H1 (cell line): Measurements from ENCODE around the gene EPX. TPM values are rescaled to one million over a fixed set of nuclear protein-coding genes. Genes with fewer than 3 reads are reported as not detected.

Source experiments
- CTCF ChIA-PET: fragments of 300-600 bp; sonication (Branson Sonifier 250); formaldehyde crosslinking; loops from one replicate; lab custom pipeline; 2021; ENCODE audit not compliant: partially characterized antibody; lab: Charles Lee
- POLR2A ChIA-PET: fragments of 300-600 bp; sonication (Branson Sonifier 250); formaldehyde crosslinking; loops from one replicate; lab custom pipeline; 2021; ENCODE audit warnings: inconsistent platforms; ENCODE audit not compliant: partially characterized antibody; lab: Charles Lee
- DNase-seq, 2 experiments: peaks; one replicate each; pipeline versions ENCODE4 v3.0.0 to v3.0.0-alpha.2; 2010 to 2022; ENCODE audit warnings: low spot score in 2 of 2, low read depth in 1 of 2, mixed read lengths in 1 of 2
- FAIRE-seq: peaks from 2 replicates; lab custom pipeline; 2011; peaks lifted over from hg19 to GRCh38; lab: Jason Lieb, UNC
- H2AFZ ChIP-seq: 2 replicates; pipeline ENCODE4 v1.8.1; 2012; ENCODE audit warnings: low read length, inconsistent platforms
- H2AK5ac ChIP-seq: 2 replicates; pipeline ENCODE4 v1.6.1; 2013; ENCODE audit warnings: low read depth, low read length
- H2BK120ac ChIP-seq: replicated peaks from 2 replicates; pipeline ENCODE3; 2013; ENCODE audit warnings: low read depth, low read length, inconsistent platforms
- H2BK12ac ChIP-seq: 2 replicates; pipeline ENCODE4 v1.6.1; 2013; ENCODE audit warnings: low read depth, low read length
- H2BK15ac ChIP-seq: 2 replicates; pipeline ENCODE4 v1.6.1; 2013; ENCODE audit warnings: low read length
- H2BK20ac ChIP-seq: 2 replicates; pipeline ENCODE4 v1.6.1; 2013; ENCODE audit warnings: low read length
- H2BK5ac ChIP-seq: 2 replicates; pipeline ENCODE4 v1.6.1; 2013; ENCODE audit warnings: low read depth, low read length
- H3K14ac ChIP-seq: 2 replicates; pipeline ENCODE4 v1.6.1; 2013; ENCODE audit warnings: inconsistent platforms; ENCODE audit not compliant: insufficient read length
- H3K18ac ChIP-seq: 2 replicates; pipeline ENCODE4 v1.6.1; 2013; ENCODE audit warnings: low read length; ENCODE audit errors: extremely low read depth
- H3K23ac ChIP-seq: 2 replicates; pipeline ENCODE4 v1.6.1; 2013; ENCODE audit warnings: inconsistent platforms; ENCODE audit not compliant: insufficient read length
- H3K23me2 ChIP-seq: 2 replicates; pipeline ENCODE4 v1.6.1; 2013; ENCODE audit warnings: low read depth, low read length
- H3K27ac ChIP-seq: 2 replicates; pipeline ENCODE4 v1.6.1; 2011; ENCODE audit warnings: low read depth, low read length, inconsistent platforms
- H3K27me3 ChIP-seq, 4 experiments: replicated peaks in 1 of 4; 1 replicate in 1 of 4; 2 replicates in 3 of 4; pipeline versions ENCODE4 v1.6.1 to v1.8.1; 2011 to 2013; ENCODE audit warnings: low read length in 3 of 4, mild to moderate bottlenecking in 3 of 4, inconsistent platforms in 2 of 4, mixed read lengths in 2 of 4, moderate library complexity in 1 of 4; ENCODE audit not compliant: control insufficient read depth in 3 of 4, insufficient read depth in 3 of 4; ENCODE audit errors: extremely low read depth in 1 of 4
- H3K36me3 ChIP-seq, 4 experiments: 2 replicates each; pipeline versions ENCODE4 v1.6.1 to v1.8.1; 2011 to 2013; ENCODE audit warnings: mild to moderate bottlenecking in 4 of 4, low read length in 3 of 4, moderate library complexity in 2 of 4, control low read depth in 1 of 4, inconsistent platforms in 1 of 4; ENCODE audit not compliant: insufficient read depth in 4 of 4, control insufficient read depth in 2 of 4
- H3K4ac ChIP-seq: replicated peaks from 2 replicates; pipeline ENCODE3; 2013; ENCODE audit warnings: low read length, low read depth, mixed read lengths, inconsistent platforms; ENCODE audit not compliant: insufficient read length
- H3K4me1 ChIP-seq, 4 experiments: replicated peaks in 1 of 4; 1 replicate in 1 of 4; 2 replicates in 3 of 4; pipeline versions ENCODE4 v1.6.1 to v1.8.1; 2011 to 2013; ENCODE audit warnings: low read length in 3 of 4, inconsistent platforms in 2 of 4, mixed read lengths in 1 of 4; ENCODE audit not compliant: insufficient read depth in 4 of 4, control insufficient read depth in 3 of 4
- H3K4me2 ChIP-seq, 2 experiments: 2 replicates each; pipeline versions ENCODE4 v1.6.1 to v1.8.1; 2011 to 2013; ENCODE audit warnings: low read depth in 2 of 2, low read length in 2 of 2, control low read depth in 1 of 2, inconsistent platforms in 1 of 2, mild to moderate bottlenecking in 1 of 2; ENCODE audit not compliant: insufficient read depth in 1 of 2
- H3K4me3 ChIP-seq, 4 experiments: fragments of 200-600, 300-600 bp in 1 of 4; sonication (generic), shearing (Covaris generic), sonication (Bioruptor Twin) in 1 of 4; 2 replicates each; pipeline versions ENCODE4 v1.5.1 to v1.8.1; 2011 to 2016; ENCODE audit warnings: low read length in 4 of 4, low read depth in 3 of 4, control low read depth in 2 of 4, inconsistent platforms in 2 of 4, mild to moderate bottlenecking in 2 of 4, mixed read lengths in 1 of 4, moderate library complexity in 1 of 4; ENCODE audit not compliant: insufficient read depth in 2 of 4; ENCODE audit errors: extremely low read depth in 1 of 4
- H3K56ac ChIP-seq: replicated peaks from 2 replicates; pipeline ENCODE3; 2013; ENCODE audit warnings: low read depth, mild to moderate bottlenecking, mixed read lengths, low read length, inconsistent platforms; ENCODE audit not compliant: insufficient read length
- H3K79me1 ChIP-seq: 2 replicates; pipeline ENCODE4 v1.6.1; 2013; ENCODE audit warnings: low read depth, low read length, control low read depth
- H3K79me2 ChIP-seq, 2 experiments: 2 replicates each; pipeline versions ENCODE4 v1.6.1 to v1.8.1; 2012 to 2013; ENCODE audit warnings: low read length in 2 of 2, mild to moderate bottlenecking in 2 of 2, inconsistent platforms in 1 of 2; ENCODE audit not compliant: insufficient read depth in 2 of 2, control insufficient read depth in 1 of 2
- H3K9ac ChIP-seq, 4 experiments: replicated peaks in 1 of 4; 1 replicate in 1 of 4; 2 replicates in 3 of 4; pipeline versions ENCODE4 v1.6.1 to v1.8.1; 2011 to 2013; ENCODE audit warnings: low read depth in 3 of 4, low read length in 3 of 4, control low read depth in 2 of 4, mild to moderate bottlenecking in 2 of 4, moderate library complexity in 2 of 4, inconsistent platforms in 1 of 4; ENCODE audit errors: extremely low read depth in 1 of 4
- H3K9me3 ChIP-seq, 2 experiments: 2 replicates each; pipeline versions ENCODE4 v1.6.1 to v1.8.1; 2012 to 2013; ENCODE audit warnings: mild to moderate bottlenecking in 2 of 2, moderate library complexity in 2 of 2, control low read depth in 1 of 2, inconsistent platforms in 1 of 2, low read depth in 1 of 2, low read length in 1 of 2, mixed read lengths in 1 of 2; ENCODE audit not compliant: insufficient read depth in 2 of 2
- H4K20me1 ChIP-seq, 2 experiments: replicated peaks in 1 of 2; 2 replicates each; pipeline versions ENCODE3 to v1.8.1; 2011 to 2013; ENCODE audit warnings: inconsistent platforms in 2 of 2, low read length in 2 of 2, mild to moderate bottlenecking in 1 of 2; ENCODE audit not compliant: insufficient read depth in 2 of 2, control insufficient read depth in 1 of 2
- H4K5ac ChIP-seq: 2 replicates; pipeline ENCODE4 v1.6.1; 2013; ENCODE audit warnings: low read length, low read depth, mixed read lengths, inconsistent platforms; ENCODE audit not compliant: insufficient read length
- H4K8ac ChIP-seq: 2 replicates; pipeline ENCODE4 v1.8.0; 2013; ENCODE audit warnings: mild to moderate bottlenecking, moderate library complexity, low read length, inconsistent platforms; ENCODE audit not compliant: insufficient read depth; ENCODE audit errors: extremely low read depth
- H4K91ac ChIP-seq: replicated peaks from 2 replicates; pipeline ENCODE3; 2013; ENCODE audit warnings: low read length, mixed read lengths, inconsistent platforms; ENCODE audit not compliant: insufficient read length
- JUND ChIP-seq: IDR thresholded peaks from 2 replicates; pipeline ENCODE4 v1.6.1; 2011; ENCODE audit warnings: mild to moderate bottlenecking, improper control_type of control experiment, low read length
- SP4 ChIP-seq: IDR thresholded peaks from 2 replicates; pipeline ENCODE4 v1.6.1; 2012; ENCODE audit warnings: low read length, inconsistent platforms
- WGBS, 2 experiments: shearing (Covaris generic) in 1 of 2; methylation state at CpG; one replicate each; pipeline versions ENCODE4 v1.1.6 to v1.1.7; 2013 to 2015; ENCODE audit warnings: low lambda C conversion rate in 2 of 2, mixed read lengths in 2 of 2, inconsistent platforms in 1 of 2, low coverage in 1 of 2, missing lambda C conversion rate in 1 of 2; ENCODE audit not compliant: insufficient replicate concordance in 2 of 2, insufficient coverage in 1 of 2, insufficient read length in 1 of 2; ENCODE audit errors: extremely low coverage in 1 of 2, missing lambda C conversion rate in 1 of 2; 5-methylcytosine and 5-hydroxymethylcytosine counted together
- polyA plus RNA-seq, 7 experiments: library from polyadenylated mRNA; depleted of rRNA in 3 of 7; stranded (reverse) in 5 of 7; unstranded in 2 of 7; fragments of >200 nt in 5 of 7; fragments of 200-250 nt in 2 of 7; gene quantifications; 1 replicate in 5 of 7; 2 replicates in 1 of 7; 4 replicates in 1 of 7; pipeline versions ENCODE4 v1.2.1 to v1.2.3, GENCODE V29; 2011 to 2013; ENCODE audit warnings: missing spikeins in 2 of 7, mixed read lengths in 2 of 7
- total RNA-seq: library from RNA; stranded (reverse); fragmentation: NEBNext Ultra II Directional; extraction: Animal tissue kit (Norgen Biotek cat#: 25700); gene quantifications from 2 replicates; pipeline ENCODE4 v1.2.1, GENCODE V29; 2021
- TF ChIP-seq, protein P1 (sequence below), 3 experiments: IDR thresholded peaks; 1 replicate in 2 of 3; 2 replicates in 1 of 3; pipeline versions ENCODE4 v1.5.1 to v1.6.1; 2011; ENCODE audit warnings: low read length in 3 of 3, mild to moderate bottlenecking in 3 of 3, inconsistent platforms in 2 of 3, low read depth in 1 of 3, moderate library complexity in 1 of 3; ENCODE audit not compliant: insufficient read depth in 1 of 3; ENCODE audit errors: control extremely low read depth in 1 of 3
- TF ChIP-seq, protein P2 (sequence below): IDR thresholded peaks from 2 replicates; pipeline ENCODE4 v1.6.1; 2011; ENCODE audit warnings: low read length, improper control_type of control experiment

The EPX gene
- total and polyA plus RNA-seq, 2 of the 8 experiments (the other 6 are each of a cell fraction or from before 2014, with no cell fraction given): not detected

DNA sequence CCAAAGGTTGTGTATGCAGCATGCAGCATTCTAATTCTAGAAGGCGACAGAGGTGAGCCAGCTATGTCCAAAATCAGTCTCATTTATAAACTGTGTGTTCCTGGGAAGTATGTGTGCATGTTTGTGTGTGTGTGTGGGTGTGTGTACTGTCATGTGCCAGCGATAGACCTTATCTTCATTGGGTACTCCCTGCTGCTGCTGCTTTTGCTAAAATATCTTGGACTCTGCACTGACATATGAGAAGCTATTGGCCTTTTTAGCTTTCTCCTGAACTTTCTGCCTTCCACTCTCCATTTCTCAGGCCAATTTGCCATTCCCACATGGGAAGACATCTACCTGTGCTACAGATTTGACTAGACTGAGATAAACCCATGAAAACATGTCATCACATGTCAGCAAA lies 43.9 kb downstream of the EPX start:
- H3K79me2 ChIP-seq: no peaks in the 10 kb centered on the region
- H3K23ac ChIP-seq: no peak overlapping the region
- no peak overlapping the region for H2BK20ac ChIP-seq
- no peak overlapping the region for H2BK12ac ChIP-seq
- H3K4me3 ChIP-seq: no peak overlapping the region
- no peak overlapping the region for H3K18ac ChIP-seq
- H3K14ac ChIP-seq: no peak overlapping the region
- ChIA-PET POLR2A (interaction anchor here (0.9 to 2.0 kb wide), 2 partner anchors 13 to 22 kb away, joined by 3 to 6 read pairs; no protein-coding TSS in a partner anchor), CTCF (interaction anchor here (1.2 to 4.5 kb wide), 9 partner anchors 10 to 81 kb away, joined by 3 to 50 read pairs (median 5); partner anchors contain the start of gene MKS1)
- no peaks in the 10 kb centered on the region for H3K23me2 ChIP-seq
- H3K27ac ChIP-seq: no peak overlapping the region
- no peak for DNase-seq
- no peaks in the 10 kb centered on the region for H3K36me3 ChIP-seq
- no peaks in the 10 kb centered on the region for H3K9me3 ChIP-seq
- whole genome bisulfite sequencing, 2 experiments: 88% methylated on average over 2 of the region's 2 CpGs; no CpG with 5 or more reads in 1 of the 2 experiments
- no peak overlapping the region for H3K56ac ChIP-seq
- TF ChIP-seq JUND (no peak), SP4 (no peak)
- TF ChIP-seq, protein P1, sequence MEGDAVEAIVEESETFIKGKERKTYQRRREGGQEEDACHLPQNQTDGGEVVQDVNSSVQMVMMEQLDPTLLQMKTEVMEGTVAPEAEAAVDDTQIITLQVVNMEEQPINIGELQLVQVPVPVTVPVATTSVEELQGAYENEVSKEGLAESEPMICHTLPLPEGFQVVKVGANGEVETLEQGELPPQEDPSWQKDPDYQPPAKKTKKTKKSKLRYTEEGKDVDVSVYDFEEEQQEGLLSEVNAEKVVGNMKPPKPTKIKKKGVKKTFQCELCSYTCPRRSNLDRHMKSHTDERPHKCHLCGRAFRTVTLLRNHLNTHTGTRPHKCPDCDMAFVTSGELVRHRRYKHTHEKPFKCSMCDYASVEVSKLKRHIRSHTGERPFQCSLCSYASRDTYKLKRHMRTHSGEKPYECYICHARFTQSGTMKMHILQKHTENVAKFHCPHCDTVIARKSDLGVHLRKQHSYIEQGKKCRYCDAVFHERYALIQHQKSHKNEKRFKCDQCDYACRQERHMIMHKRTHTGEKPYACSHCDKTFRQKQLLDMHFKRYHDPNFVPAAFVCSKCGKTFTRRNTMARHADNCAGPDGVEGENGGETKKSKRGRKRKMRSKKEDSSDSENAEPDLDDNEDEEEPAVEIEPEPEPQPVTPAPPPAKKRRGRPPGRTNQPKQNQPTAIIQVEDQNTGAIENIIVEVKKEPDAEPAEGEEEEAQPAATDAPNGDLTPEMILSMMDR (IDR thresholded peaks at IDR 0.05; ENCODE audit: control extremely low read depth in 1 of 3, insufficient read depth in 1 of 3, low read depth in 1 of 3, low read length in 3 of 3): no peak
- TF ChIP-seq, protein P2, sequence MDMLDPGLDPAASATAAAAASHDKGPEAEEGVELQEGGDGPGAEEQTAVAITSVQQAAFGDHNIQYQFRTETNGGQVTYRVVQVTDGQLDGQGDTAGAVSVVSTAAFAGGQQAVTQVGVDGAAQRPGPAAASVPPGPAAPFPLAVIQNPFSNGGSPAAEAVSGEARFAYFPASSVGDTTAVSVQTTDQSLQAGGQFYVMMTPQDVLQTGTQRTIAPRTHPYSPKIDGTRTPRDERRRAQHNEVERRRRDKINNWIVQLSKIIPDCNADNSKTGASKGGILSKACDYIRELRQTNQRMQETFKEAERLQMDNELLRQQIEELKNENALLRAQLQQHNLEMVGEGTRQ: no peak
- peaks cover 0 to 9% (median 5%) of the 10 kb centered on the region in 4 experiments; a peak in 4 of 7 replicates for H3K27me3 ChIP-seq
- no peak overlapping the region for H4K8ac ChIP-seq
- H2BK5ac ChIP-seq: no peak overlapping the region
- no peak overlapping the region for H2AFZ ChIP-seq
- H3K9ac ChIP-seq: no peak overlapping the region
- H3K4ac ChIP-seq: no peak overlapping the region
- 0 out of 2 replicates have a peak overlapping the region, but pooled peaks have one; percentile 8 for H2AK5ac ChIP-seq
- H4K5ac ChIP-seq: no peak overlapping the region
- H2BK15ac ChIP-seq: no peak overlapping the region
- H4K91ac ChIP-seq: no peak overlapping the region
- no peak overlapping the region for H3K4me2 ChIP-seq
- no peaks in the 10 kb centered on the region for H3K4me1 ChIP-seq
- H4K20me1 ChIP-seq: no peaks in the 10 kb centered on the region
- no peak for FAIRE-seq
- H2BK120ac ChIP-seq: no peak overlapping the region
- no peaks in the 10 kb centered on the region for H3K79me1 ChIP-seq
